ENCODE data around the gene RASA2.

DNA sequence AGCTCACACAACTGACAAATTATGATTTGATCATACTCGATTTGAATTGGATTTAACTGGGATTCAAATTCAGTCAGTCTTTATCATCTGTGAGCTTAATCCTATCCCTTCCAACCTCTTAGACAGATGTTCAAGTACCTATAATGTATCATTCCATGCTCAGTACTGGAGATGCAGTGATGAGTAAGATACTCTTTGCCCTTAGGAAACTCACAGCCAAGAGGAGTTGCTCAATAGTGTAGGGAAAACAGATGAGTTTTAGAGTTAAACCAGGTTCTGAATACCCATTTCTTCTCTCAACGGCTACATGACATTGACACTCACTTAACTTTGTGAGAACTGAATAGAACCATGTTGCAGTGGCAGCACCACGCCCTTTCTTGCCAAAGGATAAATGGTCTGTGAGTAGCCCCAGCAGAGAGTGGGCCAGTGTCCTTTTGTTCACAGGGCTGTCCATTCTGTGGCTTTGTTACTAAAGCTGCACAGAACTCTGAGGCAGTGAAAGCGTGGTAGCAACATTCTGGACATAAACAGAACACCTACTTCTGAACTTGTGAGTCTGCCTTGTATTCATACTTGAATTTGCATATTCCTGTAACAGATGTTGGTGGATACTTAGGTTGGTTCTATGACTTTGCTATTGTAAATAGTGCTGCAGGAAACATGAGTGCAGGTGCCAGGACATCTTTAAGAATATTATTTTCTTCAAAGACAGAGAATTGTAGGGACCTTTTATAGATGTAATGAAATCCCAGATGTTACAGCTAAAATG, 91.6 kb downstream of the RASA2 start:
- no peak for TF ChIP-seq POLR2A (IDR thresholded peaks at IDR 0.05)
- TF ChIP-seq, protein P1, sequence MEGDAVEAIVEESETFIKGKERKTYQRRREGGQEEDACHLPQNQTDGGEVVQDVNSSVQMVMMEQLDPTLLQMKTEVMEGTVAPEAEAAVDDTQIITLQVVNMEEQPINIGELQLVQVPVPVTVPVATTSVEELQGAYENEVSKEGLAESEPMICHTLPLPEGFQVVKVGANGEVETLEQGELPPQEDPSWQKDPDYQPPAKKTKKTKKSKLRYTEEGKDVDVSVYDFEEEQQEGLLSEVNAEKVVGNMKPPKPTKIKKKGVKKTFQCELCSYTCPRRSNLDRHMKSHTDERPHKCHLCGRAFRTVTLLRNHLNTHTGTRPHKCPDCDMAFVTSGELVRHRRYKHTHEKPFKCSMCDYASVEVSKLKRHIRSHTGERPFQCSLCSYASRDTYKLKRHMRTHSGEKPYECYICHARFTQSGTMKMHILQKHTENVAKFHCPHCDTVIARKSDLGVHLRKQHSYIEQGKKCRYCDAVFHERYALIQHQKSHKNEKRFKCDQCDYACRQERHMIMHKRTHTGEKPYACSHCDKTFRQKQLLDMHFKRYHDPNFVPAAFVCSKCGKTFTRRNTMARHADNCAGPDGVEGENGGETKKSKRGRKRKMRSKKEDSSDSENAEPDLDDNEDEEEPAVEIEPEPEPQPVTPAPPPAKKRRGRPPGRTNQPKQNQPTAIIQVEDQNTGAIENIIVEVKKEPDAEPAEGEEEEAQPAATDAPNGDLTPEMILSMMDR (IDR thresholded peaks at IDR 0.05) = no peak
